Activated CD8-positive, alpha-beta memory T cell treated with anti-CD3 and anti-CD28 coated beads, Interleukin-2, amount 50 U/mL, for 24 hours (primary cell): ENCODE measurements around the gene HS2ST1.
"Not testable (repeated sequence)": the region's sequence is repeated elsewhere in the genome, so short reads cannot be mapped to it uniquely, and the experiment has no call there.

Source experiments
- DNase-seq: peaks from one replicate; pipeline ENCODE4 v3.0.0-alpha.2; 2020; ENCODE audit errors: extremely low read depth

Gene HS2ST1

DNA sequence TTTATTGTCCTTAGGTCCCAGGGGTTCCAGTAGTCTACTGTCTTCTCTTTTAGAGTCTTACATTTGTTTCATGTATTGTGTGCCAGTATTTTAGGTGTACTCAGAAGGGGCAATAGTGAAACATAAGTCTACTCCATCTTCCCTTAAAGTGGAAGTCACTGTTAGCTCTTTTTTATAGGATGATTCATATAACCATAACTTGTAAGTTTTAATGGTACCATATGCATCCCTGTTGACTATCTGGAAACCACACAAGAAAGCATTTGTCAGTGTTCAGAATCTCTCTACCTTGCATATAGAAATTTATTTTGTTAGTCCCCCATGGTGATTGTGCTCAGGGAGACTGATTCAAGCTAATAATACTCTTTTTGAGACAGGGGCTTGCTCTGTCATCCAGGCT, 149.9 kb downstream of the HS2ST1 start:
- DNase-seq: no peak

DNA sequence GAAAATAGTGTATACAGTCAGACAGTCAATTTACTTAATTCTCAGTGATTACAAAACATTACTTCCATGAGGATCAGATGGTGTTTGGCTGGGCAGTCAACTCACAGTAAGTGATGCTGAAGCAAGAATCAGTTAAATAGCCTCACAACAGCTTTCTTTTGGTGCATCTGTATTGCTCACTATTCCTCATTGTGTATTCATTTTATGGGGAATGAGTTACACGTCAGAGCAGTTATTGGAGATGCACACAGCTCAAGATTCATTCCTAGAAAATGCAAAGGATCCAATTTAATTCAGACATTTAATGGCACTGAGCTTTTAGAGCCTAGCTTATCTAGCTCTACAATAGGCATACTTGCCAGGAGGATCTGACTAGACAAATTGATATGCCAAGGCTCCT, 150.6 kb downstream of the HS2ST1 start:
- no peak for DNase-seq

DNA sequence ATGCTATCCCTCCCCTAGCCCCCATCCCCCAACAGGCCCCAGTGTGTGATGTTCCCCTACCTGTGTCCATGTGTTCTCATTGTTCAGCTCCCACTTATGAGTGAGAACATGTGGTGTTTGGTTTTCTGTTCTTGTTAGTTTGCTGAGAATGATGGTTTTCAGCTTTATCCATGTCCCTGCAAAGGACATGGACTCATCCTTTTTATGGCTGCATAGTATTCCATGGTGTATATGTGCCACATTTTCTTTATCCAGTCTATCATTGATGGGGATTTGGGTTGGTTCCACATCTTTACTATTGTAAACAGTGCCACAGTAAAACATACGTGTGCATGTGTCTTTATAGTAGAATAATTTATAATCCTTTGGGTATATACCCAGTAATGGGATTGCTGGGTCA, 152.3 kb downstream of the HS2ST1 start:
- not testable (repeated sequence) for DNase-seq

DNA sequence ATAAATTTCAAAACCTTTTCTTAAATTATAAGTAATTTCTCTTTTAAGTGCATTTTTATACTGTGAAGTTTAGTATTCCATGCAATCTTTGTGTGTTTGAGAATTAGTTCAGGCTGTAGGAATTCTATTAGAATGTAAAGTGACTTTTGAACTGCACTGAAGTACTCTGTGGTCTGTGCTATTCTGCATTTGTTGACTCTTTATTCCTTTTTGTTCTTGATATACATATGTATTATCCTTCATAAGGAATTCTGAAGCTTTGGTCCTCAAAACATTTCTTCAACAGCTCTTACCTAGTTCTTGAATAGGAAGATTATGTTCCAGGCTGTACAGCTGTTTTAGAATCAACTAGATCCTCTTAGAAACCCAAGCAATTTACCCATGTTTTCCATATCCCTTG, 158.0 kb downstream of the HS2ST1 start:
- DNase-seq: no peak

DNA sequence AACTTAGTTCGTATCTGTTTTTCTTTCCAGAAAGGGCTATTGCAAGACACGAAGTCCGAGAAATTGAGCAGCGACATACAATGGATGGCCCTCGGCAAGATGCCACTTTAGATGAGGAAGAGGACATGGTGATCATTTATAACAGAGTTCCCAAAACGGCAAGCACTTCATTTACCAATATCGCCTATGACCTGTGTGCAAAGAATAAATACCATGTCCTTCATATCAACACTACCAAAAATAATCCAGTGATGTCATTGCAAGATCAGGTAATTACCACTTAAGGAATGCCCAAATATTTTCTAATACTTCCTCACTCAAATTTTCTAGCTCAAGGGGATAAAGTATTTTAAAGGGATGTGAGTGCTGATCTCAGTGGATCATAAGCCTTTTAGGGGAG, 158.5 kb downstream of the HS2ST1 start:
- no peak for DNase-seq

DNA sequence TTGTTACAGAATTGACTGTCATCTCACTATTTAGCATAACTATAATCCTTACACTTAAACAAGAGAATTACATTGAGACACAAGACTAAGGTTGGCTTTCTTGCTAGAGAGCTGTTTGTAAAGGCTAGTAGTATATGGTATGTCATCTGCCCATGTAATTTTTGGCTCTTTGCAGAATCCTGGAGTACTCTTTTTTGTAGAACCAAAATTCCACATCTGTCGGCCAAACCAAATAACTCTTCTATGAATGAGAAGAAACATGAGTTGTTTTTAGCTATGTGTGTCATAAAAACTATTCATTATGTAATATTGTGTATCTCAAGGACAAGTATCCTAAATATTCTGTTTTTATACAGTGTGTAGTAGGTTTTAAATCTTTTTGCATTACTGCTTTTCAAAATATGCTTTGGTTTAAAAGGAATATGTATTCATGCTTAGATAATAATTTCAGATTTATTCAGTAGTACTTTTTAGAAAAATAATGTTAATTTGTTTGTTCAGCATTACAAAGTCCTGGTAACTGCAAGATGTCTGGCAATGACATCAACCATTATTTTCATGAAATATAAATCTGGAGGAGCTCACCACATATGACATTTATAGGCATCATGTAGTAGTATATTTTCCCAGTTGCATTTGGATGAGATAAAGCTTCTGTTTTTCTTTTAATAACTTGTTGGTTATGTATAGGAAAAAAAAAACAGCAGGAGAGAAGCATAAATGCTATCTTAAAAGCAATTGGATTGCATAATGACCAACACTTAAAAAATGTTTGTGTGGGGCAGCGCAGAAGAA, 159.8 kb downstream of the HS2ST1 start:
- DNase-seq: no peak

DNA sequence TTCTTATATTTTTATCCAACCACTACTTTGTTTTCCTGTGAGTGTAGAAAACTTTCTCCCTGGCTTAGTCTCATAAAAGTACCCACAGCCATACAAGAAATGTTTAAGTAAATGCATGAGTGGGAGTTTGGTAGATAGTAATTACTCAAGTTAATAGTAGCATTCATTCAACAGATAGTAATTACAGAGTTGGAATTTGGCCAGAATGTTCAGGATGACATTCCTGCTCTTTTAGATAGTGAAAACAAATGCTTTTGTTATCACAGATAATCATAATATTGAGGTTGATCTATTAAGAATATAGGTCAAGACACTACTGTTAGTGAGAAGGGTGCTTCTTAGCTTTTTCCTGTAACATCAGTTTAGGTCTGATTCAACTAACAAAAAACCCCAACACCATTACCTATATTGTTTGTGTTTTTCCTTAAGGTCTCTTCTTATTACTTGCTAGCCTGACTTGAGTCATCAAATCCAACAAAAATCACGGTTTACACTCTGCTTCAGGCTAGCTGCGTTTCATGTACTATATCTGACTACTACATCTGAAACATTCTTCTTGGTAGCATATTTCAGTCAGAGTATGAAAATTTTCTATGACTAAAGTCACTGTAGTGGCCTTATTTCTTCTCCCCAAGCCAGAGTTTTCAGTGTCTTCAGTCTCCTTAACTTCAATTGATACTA, 163.7 kb downstream of the HS2ST1 start:
- no peak for DNase-seq

DNA sequence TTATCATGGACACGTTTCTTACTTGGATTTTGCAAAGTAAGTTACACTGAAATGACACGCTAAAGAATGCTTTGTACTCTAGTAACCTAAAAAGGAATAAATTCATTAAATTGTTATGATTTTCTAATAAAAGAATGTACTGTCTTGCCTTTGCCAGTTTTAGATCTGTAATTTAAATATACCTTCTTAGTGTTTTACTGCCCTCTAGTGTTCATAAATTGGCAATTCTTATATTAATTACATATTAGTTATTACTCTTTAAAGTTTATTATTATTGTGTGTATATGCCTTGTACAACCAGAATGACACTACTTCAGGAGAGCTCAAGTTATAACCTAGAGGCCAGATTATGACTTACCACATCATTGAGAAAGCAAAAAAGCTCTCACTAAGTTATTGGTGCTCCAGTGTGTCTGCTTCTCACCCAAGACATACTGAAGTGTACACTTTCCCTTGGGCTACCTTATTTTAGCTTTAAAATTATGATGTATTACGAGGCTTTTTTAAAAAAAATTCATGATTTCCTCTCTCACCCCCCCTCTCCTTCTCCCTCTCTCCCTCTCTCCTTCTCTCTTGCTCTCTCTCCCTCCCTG, 169.9 kb downstream of the HS2ST1 start:
- DNase-seq: no peak

DNA sequence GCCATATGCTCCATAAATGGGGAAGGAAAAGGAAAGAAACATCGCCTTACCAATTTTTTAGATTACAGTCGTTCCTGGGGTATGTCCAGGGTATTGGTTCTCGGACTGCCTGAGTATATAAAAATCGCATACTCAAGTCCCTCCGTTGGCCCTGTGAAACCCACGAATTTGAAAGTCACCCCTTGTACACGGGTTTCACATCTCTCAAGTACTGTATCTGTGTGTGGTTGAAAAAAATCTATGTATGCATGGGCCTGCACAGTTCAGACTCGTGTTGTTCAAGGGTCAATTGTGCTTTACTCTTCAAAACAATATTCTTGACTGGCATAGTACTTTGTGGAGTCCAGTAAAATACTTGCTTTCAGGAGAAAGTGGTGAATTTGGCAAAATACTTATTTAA, 171.7 kb downstream of the HS2ST1 start:
- no peak for DNase-seq

DNA sequence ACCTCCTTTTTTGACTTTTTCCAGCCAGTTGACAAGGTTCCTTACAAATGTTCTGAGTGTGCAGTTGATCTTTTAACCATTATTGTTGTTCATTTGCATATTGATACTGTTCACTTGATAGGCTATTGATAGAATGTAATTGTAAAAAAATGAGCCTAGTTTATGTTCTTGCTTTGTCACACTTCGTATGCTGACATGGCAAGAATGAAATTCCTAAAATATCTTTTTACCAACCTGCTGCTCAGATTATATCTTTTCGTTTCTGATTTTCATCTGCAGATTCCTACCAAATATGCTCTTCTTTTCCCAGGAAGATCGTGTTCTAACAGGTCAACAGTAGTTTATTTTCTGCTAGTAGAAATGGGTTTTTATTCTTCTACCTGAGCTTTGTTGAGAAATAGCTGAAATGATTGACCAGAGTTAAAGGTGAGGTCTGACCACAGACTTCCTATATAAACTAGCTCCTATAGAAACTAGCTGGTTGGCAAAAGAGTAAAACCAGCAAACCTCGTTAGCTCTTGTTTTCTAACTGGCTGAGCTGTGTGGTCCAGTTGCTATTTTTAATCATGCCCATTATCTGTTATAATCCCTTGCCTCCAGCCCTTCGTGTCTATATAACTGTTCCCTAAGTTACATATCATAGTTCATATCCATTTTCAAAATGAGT, 174.8 kb downstream of the HS2ST1 start:
- DNase-seq: no peak

DNA sequence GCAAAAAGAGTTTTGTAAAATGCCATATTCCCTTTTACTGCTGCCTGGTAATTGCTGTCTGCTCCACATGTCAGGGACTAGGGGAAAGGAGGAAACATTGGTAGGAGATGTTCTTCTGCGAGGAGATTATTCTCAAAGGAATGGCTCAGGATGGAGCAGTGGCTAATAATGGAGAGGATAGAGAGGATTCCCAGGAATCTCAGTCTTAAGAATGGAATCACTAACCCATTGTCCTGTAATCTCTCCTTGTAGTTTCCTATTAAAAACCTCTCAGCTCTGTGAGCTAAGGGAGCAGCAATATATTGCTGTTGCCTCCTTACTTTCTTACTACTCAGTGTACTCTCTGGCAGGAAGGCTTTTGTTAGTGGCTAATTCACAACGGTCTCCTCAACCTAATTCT, 175.4 kb downstream of the HS2ST1 start:
- no peak for DNase-seq

DNA sequence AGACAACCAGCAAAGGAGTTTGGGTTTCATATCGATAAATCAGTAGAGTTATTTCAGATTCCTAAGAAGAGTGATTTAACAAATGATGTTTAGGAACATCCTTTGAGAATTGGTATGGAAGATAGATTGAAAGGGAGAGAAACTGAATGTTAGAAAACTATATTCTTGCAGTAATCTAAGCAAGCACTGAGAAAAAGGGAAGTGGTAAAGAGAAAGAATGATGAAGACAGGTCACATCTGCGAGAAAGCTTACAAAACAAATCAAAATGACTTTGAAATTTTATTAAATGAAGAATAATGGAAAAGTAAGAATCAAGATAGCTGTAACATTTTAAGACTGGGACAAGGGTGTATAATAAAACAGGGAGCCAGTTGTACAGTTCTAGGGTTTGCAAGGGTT, 177.0 kb downstream of the HS2ST1 start:
- DNase-seq: no peak

DNA sequence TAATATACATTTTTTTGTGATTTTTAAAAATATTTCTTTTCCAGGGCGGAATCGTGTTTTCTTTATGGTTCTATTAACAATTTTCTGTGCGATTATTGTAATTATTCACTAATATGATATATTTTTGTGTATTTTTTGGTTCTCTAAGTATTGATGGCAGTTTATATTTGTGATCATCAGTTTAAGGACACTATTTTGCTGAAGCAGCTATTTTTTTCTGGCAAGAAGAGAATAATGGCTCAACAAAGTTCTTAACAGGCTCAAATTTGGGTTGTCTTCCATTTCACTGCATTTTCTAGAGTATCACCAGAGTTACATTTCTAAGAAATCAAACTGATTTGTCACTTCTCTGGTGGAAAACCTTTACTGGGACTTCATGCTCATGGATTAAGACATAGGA, 178.4 kb downstream of the HS2ST1 start:
- no peak for DNase-seq

DNA sequence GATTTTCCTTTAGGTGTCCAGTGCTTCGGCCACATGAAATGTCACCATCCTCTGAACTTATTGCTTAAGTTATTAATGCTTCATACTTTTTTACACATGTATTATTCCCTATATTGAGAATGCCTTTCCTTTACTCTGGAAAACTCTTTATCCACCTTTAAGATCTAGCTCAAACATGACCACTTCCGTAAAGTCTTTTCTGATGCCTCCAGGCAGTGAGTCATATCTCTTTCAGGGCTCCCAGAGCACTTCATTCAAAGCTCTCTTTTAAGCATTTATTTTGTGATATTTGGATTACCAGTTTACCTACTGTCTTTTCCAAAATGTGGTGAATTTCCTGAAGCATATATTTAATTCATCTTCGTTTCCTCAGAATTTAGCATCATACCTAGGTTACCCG, 178.9 kb downstream of the HS2ST1 start:
- no peak for DNase-seq

DNA sequence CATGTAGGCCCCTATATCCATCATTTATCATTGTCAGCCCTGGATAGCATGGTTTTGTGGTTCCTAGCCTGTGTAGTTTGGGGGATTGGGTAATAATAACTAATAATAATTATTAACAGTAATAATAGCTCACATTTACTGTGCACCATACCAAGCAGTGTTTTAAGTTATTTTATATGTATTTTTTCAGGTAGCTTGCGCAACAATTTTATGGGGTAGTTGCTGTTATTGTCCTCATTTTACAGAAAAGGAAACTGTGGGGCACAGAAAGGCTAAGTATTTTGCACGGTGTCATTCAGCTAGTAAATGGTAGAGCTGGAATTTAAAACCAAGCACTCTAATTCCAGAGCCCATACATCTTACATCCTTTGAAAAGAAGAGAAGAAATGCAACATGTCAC, 179.8 kb downstream of the HS2ST1 start:
- no peak for DNase-seq

DNA sequence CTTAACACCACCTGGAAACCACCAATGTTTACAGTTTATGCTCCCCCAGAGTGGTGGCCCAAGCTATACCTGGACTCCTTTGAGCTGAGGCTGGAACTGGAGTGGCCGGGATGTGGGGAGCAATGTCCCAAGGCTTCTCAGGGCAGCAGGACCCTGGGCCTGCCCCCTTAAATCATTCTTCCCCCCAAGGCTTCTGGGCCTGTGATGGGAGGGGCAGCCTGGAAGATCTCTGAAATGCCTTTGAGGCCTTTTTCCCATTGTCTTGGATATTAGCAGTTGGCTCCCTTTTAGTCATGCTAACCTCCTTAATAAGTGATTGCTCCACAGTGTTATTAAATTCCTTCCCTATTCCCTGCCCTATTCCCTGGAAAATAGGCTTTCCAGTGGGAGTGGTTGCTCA, 185.8 kb downstream of the HS2ST1 start:
- no peak for DNase-seq

DNA sequence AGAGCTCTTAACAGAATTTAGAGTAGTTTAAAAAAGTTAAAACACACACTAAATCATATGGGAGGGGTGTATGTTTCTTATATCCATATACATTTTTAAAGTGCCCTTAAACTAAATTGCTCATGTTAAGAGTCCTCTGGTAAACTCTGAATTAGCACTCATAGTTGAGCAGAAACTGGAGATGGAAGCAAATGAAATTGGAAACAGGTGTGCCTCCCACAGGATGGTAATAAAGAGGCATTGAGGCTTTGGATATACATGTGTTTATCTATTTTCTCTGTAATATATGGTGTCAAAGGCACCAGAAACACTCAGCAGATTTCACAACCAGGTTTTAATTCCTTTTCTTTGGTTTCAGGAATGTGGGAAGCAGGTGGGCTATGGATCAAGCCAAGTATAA, 188.6 kb downstream of the HS2ST1 start:
- DNase-seq: no peak

DNA sequence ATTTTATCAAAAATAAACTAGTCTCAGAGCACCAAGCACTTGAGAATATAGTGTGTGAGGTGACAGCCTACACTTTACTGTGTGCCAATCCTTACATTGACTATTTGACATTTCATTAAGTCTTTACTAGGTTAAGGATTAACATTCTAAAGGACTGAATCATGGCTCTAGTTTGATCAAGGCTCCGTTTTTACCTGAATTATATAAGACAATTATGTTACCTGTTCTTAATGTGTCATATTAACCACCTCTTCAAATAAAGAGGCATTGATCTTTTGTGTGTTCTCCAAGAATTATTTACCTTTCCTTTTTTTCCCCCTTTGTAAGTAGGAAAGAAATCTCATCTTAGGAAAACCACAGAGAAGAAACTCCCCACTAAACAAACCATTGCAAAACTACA, 189.7 kb downstream of the HS2ST1 start:
- no peak for DNase-seq

DNA sequence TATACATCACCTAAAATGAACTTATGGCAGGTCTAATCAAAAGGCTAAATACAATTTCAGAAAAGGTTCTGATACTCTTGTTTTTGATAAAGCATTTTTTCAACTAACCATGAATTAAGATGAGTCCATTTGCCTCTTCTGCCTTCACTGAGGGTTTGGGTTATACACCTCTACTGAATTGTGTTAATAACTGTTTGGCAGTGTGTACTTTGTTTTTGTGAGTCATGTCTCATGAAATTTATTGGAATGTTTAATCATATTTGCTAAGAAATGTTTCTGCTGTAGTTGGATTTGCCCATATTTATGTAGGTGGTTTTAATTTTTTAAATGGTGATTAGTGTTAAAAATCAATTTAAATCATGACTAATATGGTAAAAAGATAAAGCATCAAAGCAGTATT, 190.5 kb downstream of the HS2ST1 start:
- DNase-seq: no peak

DNA sequence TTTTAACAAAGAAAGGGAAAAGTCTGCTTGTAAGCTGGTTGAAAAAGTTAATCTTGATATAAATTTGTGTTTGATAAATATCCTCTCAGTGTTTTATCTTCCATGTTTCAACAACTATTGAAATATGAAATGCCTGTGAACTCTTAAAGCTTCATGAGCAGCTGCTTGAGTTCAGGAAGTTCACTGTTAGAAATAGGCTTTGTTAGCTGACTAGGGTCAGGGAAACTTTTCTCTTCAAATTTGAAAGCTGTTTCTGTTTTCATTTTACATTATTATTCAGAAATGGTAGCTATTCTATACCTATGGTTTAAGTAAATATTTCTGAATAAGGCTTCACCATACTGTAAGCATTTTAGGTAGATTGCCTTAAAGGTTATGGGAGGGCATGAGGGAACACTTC, 191.7 kb downstream of the HS2ST1 start:
- DNase-seq: no peak

DNA sequence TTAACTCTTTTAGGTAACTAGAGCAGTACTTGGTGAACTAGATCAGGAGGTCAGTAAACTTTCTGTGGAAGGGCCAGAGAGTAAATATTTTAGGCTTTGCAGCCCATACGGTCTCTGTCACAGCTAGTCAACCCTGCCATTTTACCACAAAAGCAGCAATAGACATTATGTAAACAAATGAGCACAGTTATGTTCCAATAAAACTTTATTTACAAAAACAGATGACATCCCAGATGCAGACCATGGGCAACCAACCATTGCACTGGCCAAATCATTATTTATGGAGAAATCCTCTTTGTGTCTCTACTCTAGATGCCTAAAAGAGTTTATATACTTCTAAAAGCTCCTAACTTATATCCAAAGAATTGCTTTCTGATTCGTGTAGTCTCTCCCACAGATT, 192.4 kb downstream of the HS2ST1 start:
- DNase-seq: no peak

DNA sequence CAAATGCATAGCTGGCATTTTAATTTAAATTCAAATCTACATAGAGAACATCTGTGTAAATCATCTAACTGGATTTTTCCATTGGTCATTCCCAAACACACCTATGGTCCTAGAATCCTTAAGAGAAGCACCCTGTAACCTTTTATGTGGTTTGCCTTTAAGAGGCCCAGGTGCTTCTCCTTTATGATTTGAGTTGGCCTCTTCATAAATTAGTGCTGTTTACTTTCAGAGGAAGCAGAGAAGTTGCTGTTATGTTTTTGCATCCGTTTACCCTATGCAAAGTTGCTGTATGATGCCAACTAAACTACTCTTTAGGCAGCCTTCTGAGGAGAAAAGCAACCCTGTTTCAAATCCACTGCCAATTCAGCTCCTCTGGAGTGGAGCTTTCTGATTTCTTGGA, 193.8 kb downstream of the HS2ST1 start:
- DNase-seq: no peak
